Cerebellar cortex (tissue), 1 donor: Measurements from ENCODE around the gene EPHA10.
A peak's percentile ranks its signal among the peaks of the same experiment; 100 is the strongest.

Source experiments
- DNase-seq: peaks from one replicate; pipeline ENCODE4 v3.0.0-alpha.2; 2015; ENCODE audit warnings: low spot score

Gene EPHA10

GRCh38 chr1:37673920-37674319 lies 91.0 kb downstream of the EPHA10 start:
- DNase-seq, result no peak

DNA sequence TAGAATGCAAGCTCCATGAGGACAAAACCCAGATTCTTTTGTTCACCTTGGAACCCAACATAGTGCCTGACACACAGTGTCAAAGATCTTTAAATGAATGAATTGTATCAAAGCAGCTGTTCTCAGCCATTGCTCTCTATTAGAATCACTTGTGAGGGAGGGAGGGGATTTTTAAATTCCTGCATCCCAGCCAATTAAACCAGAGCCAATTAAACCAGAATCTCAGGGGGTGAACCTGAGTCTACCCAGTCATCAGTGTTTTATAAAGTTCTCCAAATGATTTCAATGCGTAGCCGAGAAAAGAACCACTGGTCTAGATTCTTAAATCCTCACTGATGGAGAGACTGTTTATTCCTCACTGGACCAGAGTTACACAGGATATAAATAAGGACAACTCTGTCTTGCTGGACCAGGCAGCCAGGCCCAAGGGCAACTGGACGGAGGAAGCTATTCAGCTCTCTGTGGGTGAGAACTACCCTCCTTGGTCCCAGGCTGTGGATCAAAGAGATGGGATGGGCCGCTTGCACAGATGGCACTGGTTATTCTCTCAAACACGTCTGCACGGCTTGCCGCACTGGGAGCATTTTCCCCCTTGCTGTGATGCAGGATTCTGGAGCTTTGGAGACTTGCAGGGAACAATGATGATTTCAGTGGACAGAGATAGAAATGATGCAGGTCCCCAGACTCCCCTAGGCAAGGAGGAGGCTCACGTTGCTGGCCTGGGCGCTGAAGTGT lies 92.6 kb downstream of the EPHA10 start:
- no peak for DNase-seq

GRCh38 chr1:37671261-37671660 lies 93.7 kb downstream of the EPHA10 start:
- DNase-seq, result no peak

DNA sequence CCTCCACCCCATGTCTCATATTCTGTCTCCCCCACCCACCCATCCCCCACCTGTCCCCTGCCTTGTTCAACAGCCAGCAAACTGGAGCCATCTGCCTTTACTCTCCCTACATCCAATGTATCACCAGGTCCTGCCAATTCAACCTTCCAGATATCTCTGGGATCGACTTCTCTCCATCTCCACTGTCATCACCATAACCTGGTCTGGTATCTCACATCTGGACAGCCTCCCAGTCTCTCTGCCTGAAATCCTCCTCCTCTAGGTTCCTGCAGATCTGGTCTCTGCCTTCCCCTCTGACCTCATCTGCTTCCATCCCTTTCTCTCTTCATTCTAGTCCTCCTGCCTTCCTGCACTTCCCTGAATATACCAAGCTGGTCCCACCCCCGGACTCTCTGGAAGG lies 94.8 kb downstream of the EPHA10 start:
- no peak for DNase-seq

DNA sequence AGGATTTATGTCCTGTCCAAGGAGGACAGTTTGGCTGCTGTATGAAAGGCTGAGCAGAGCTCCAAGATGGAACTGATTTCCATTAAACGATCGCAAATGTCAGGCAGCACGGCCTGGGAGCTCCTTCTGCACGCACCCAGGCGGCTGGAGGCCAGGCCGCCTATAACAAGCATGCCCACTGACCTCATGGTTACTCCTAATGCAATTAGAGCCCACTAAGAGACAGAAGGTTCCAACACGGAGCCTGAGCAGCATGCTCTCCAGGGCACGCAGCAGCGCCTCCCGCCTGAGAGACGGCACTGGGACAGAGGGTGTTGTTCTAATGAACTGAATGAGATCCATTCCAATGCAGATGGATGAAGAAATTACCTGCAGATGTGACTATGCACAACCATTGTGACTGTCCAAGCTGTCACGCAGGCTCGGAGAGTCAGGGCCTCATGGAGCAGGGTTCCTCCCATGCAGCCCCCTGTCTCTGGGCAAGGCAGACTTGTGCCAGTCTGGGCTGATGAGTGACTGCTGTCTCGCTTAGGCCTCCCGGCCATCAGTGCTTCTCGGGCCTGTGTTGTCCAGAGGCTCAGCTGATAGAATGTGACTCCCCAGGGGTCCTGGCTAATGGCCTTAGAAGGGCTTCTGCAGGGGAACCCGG lies 97.8 kb downstream of the EPHA10 start:
- DNase-seq, result no peak

DNA sequence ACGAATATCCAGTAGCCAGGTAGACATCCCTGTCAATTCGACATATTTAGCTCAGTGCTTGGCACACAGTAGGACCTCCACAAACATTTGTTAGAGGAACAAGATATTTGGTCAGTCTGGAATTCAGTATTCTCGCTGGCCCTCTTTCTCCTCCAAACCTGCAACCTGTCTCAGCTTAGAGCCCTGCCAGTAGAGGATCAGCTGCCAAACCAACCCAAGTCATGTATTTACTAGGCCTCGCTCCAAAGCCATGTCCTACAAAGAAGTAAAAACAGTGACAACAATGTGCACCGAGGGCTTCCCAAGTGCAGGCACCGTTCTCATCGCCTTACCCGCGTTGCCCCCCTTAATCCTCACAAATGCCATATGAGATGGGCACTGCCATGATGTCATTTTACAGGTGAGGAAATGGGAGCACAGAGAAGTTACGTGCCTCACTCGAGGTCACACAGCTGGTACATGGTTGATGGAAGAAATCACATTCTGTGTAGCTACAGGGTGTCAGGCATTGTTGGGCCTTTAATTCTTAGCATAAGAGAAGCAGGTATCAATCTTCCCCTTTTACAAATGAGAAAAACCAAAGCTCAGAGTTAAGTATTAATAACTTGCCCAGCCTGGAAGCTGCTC lies 98.6 kb downstream of the EPHA10 start:
- DNase-seq, result peak; percentile 52
